ENCODE measurements around the gene RBM17.

RBM17 gene

DNA sequence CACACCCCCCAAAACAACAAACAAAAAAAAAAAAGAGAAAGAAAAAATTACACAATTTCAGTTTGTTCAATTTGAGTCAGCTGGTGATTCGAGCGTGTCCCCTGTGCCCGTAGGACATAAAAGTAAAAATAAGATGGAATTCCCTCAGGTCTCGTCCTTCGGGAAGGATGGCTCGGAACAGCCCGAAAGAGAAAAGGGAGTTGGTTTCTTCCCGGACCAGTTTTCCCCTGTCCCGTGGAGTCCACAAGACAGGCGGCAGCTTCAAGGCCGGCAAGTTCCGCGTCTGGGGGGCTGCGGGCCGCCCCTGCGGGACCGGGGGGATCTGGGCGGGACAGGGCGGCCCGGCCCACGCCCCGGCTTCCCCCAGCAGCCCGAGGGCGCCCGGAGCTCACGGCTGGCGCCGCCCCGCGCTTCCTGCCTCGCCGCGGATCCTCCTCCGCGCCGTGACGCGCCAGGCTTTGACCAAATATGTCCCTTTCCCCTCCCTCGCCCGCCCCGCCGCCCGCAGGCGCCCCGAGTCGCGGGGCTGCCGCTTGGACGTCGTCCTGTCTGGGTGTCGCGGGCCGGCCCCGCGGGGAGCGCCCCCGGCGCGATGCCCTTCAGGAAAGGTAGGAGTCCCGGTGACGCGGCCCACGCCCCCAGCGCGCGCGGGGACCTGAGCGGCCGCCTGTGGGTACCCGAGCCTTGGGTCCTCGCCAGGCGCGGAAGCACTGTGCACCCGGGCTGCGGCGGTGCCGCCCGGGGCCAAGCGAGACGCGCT is 55.8 kb downstream of the RBM17 start:
- H3K4me3 ChIP-seq (ENCODE audit: low read depth, low read length) = peak overlapping the region; percentile 60
- in situ Hi-C loops (cut with HindIII; ENCODE audit: low sequenced_read_pairs) = no loop called here
- TF ChIP-seq, protein P1, sequence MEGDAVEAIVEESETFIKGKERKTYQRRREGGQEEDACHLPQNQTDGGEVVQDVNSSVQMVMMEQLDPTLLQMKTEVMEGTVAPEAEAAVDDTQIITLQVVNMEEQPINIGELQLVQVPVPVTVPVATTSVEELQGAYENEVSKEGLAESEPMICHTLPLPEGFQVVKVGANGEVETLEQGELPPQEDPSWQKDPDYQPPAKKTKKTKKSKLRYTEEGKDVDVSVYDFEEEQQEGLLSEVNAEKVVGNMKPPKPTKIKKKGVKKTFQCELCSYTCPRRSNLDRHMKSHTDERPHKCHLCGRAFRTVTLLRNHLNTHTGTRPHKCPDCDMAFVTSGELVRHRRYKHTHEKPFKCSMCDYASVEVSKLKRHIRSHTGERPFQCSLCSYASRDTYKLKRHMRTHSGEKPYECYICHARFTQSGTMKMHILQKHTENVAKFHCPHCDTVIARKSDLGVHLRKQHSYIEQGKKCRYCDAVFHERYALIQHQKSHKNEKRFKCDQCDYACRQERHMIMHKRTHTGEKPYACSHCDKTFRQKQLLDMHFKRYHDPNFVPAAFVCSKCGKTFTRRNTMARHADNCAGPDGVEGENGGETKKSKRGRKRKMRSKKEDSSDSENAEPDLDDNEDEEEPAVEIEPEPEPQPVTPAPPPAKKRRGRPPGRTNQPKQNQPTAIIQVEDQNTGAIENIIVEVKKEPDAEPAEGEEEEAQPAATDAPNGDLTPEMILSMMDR (IDR thresholded peaks at IDR 0.05; ENCODE audit: low read depth, low read length) = no peak
- peak; percentile 87 for DNase-seq (ENCODE audit: low read depth, low spot score)

DNA sequence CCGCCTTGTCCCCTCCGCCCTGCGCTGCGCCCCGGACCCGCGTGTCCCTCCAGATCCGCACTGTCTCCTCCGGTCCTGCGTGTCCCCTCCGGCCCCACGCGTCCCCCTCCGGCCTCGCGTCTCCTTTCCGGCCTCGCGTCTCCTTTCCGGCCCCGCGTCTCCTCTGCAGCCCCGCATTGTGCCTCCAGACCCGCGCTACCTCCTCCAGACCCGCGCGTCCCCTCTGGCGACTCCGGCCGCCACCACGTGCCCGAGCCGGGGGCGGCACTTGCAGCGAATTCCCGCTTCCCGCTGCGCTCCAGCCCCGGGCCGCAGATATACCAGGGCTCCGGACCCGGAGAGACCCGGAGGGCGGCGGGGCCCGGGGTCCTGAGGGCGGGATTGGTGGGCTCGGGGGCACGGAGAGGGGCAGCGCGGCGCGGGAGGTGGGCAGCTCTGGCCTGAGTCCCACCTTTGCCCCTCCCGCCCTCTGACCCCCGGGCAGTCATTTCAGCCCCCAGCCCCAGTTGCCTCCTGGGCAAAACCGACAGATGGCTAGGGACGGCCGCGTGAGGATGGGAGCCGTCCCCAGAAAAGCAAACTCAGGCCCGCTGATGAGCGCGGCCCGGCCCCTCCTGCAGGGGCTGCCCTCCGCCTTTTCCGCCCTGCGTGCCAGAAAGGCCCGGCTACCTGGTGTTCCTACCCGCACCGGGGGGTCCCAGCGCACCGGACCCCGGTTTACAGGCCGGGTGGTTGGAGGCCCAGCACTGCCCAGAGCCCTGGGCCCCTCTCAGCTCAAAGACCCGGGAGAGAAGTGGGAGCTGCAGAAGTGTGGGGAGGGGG is 56.5 kb downstream of the RBM17 start:
- TF ChIP-seq, protein P1 (IDR thresholded peaks at IDR 0.05; ENCODE audit: low read depth, low read length) = peak; percentile 3
- DNase-seq (ENCODE audit: low read depth, low spot score) = no peak
- in situ Hi-C loops (cut with HindIII; ENCODE audit: low sequenced_read_pairs) = no loop called here
- peak overlapping the region; percentile 60 for H3K4me3 ChIP-seq (ENCODE audit: low read depth, low read length)

DNA sequence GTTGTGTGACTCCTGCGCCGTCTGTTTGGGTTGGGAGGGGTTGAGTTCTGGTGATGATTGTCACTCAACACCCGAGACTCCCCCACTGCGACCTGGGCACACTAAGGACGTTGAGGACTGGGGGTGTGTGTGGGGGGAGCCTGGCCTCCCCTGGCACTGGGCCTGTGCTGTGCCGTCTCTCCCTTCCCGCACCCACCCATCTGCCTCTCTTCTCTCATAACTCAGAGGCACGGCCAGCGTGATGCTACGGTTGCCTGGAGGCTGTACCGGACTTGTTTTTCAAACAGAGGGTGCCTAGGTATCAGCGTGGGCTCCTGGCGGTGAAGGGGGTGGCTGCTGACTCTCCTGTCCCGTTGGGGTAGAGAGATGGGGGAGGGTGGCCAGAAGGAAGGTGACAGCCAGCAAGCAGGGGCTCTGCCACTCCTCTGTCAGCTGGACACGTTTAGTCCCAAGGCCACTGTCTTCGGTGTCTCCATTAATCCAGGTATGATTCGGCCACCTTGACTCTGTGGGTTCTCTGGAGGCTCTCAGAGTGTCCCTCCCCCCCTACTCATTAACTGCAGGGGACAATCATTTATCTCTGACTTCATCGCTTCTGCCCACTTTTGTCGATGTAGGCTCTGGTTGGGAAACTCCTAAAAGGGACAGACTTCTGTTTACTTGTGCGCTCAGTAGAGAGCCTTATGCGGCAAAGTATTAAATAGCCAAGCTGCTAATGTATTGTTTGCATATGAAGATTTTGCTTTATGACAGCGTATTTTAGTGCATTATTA is 57.4 kb downstream of the RBM17 start:
- in situ Hi-C loops (cut with HindIII; ENCODE audit: low sequenced_read_pairs) = no loop called here
- DNase-seq (ENCODE audit: low read depth, low spot score) = no peak
- TF ChIP-seq, protein P1 (IDR thresholded peaks at IDR 0.05; ENCODE audit: low read depth, low read length) = no peak

DNA sequence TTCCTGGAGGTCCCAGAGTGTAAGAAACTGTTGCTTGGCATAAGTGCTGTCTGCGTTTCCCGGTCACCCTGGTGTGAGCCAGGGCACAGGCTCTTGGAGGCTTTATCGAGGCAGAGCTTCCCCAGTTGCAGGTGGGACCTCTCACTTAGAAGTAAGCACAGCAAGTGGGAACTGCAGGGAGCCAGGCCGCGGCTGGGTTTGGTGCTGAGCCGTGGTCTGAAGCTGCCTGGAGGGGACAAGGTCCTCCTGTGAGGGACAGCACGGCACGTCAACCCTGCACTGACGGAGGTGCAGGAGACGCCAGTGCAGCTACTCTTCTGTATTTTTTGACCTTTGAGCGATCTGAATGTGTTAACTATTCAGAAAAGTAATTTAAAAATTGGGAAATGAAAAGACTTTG is 58.1 kb downstream of the RBM17 start:
- DNase-seq (ENCODE audit: low read depth, low spot score) = no peak
- in situ Hi-C loops (cut with HindIII; ENCODE audit: low sequenced_read_pairs) = no loop called here
- TF ChIP-seq, protein P1 (IDR thresholded peaks at IDR 0.05; ENCODE audit: low read depth, low read length) = no peak
- H3K4me3 ChIP-seq (ENCODE audit: low read depth, low read length) = no peak overlapping the region

More for the DNA sequence above, 57.4 kb downstream of the RBM17 start:
- peak overlapping the region; percentile 60 for H3K4me3 ChIP-seq (ENCODE audit: low read depth, low read length)

DNA sequence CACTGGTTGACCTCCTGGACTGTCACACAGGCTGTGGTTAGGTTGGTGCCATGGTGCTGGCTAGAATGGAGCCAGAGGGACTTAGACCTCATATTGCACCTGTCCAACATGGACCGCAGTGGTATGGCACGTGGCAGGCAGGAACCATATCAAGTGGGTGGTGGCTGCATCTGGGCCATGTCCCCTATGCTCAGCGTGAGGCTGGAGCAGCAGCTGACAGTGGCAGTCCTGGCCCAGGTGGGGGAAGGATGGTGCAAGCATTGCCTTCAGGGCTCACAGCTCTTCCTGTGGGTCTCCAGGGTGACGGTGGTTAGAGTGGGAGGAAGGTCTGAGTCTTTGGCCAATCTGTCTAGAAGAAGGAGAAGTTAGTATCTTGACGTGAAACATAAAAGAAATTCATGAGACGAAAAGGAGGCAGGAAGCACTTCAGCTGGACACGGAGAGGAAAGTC is 59.4 kb downstream of the RBM17 start:
- in situ Hi-C loops (cut with HindIII; ENCODE audit: low sequenced_read_pairs) = no loop called here
- no peak overlapping the region for H3K4me3 ChIP-seq (ENCODE audit: low read depth, low read length)
- no peak for DNase-seq (ENCODE audit: low read depth, low spot score)
- TF ChIP-seq, protein P1 (IDR thresholded peaks at IDR 0.05; ENCODE audit: low read depth, low read length) = no peak

DNA sequence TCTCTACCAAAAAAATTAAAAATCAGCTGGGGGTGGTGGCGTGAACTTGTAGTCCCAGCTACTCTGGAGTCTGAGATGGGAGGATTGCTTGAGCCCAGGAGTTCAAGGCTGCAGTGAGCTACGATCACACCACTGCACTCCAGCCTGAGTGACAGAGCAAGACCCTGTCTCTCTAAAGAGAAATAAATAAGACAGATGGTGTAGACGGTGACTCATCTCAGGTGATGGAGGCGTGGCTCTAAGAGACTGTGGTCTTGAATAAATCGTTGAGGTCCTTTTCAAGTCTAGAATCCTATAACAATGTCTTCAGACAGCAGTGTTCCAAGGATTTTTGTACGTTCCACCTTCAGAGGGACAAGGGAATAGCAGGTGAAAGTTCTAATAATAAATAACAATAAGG is 60.1 kb downstream of the RBM17 start:
- TF ChIP-seq, protein P1 (IDR thresholded peaks at IDR 0.05; ENCODE audit: low read depth, low read length) = no peak
- DNase-seq (ENCODE audit: low read depth, low spot score) = no peak
- no peak overlapping the region for H3K4me3 ChIP-seq (ENCODE audit: low read depth, low read length)
- in situ Hi-C loops (cut with HindIII; ENCODE audit: low sequenced_read_pairs) = no loop called here
